Choroid plexus epithelial cell (primary cell): Measurements from ENCODE around the gene CDYL2.
"Not testable (repeated sequence)": the region's sequence is repeated elsewhere in the genome, so short reads cannot be mapped to it uniquely, and the experiment has no call there.

Experiments
- DNase-seq: peaks from one replicate; pipeline ENCODE4 v3.0.0-alpha.2; 2010; ENCODE audit warnings: low read depth
- H3K4me3 ChIP-seq: 2 replicates; pipeline ENCODE4 v1.5.1; 2011; ENCODE audit warnings: low read depth, mild to moderate bottlenecking, control low read depth, low read length, moderate library complexity
- TF ChIP-seq, protein P1 (sequence below): conservative IDR thresholded peaks from 2 replicates; pipeline ENCODE4 v1.5.1; 2011; ENCODE audit warnings: low read depth, mild to moderate bottlenecking, control low read depth, inconsistent platforms, low read length, moderate library complexity

Gene CDYL2

DNA sequence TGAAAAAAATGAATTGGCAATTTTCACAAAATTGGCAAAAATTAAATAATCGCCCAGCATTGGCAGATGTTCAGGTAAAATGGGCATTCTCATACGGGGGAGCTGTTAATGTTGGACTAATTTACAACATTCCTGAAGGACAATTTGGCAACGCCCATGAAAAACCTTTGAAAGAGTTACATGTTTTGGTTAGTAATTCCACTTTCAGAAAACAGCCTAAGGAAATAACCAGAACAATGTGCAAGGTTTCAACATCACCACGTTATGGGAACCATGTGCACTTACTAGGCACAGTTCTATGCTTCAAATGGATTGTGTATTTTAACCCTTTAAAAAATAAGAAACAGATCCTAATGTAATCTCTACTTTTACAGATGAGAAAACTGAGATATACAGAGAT, 62.7 kb downstream of the CDYL2 start:
- TF ChIP-seq, protein P1, sequence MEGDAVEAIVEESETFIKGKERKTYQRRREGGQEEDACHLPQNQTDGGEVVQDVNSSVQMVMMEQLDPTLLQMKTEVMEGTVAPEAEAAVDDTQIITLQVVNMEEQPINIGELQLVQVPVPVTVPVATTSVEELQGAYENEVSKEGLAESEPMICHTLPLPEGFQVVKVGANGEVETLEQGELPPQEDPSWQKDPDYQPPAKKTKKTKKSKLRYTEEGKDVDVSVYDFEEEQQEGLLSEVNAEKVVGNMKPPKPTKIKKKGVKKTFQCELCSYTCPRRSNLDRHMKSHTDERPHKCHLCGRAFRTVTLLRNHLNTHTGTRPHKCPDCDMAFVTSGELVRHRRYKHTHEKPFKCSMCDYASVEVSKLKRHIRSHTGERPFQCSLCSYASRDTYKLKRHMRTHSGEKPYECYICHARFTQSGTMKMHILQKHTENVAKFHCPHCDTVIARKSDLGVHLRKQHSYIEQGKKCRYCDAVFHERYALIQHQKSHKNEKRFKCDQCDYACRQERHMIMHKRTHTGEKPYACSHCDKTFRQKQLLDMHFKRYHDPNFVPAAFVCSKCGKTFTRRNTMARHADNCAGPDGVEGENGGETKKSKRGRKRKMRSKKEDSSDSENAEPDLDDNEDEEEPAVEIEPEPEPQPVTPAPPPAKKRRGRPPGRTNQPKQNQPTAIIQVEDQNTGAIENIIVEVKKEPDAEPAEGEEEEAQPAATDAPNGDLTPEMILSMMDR, result no peak
- DNase-seq, result no peak
- H3K4me3 ChIP-seq, result no peak overlapping the region

DNA sequence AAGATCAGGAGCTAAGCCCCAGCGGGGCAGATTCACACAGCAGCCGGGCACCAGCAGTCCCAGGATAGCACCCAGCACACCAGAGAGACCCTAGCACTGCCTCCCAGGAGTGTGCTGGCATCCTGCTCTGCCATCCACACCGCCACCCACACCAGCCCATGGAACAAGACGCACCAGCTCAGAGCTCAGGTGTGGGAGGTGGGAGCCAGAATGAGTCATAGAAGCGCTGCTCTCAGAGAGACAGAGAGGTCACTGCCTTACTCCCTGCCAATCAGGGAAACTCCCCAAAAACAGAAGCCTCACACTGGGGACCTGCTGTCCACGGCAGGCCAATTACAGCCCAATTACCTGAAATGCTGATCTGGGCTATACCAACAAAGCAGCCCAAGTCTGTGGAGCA, 64.9 kb downstream of the CDYL2 start:
- no peak overlapping the region for H3K4me3 ChIP-seq
- no peak for DNase-seq
- TF ChIP-seq, protein P1, result no peak

DNA sequence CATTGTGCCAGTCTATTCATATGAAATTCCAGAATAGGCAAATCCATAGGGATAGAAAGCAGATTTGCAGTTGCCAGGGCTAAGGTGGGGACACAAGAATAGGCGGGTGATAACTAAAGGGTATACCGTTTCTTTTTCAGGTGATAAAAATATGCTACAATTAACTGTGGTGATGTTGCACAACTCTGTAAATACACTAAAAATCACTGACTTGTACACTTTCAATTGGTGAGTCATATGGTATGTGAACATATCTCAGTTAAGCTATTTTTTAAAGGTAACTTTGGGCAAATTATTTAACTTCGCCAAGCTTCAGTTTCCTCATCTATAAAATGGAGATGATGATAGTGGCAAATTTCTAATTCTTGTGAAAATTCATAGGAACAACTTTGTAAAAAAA, 65.9 kb downstream of the CDYL2 start:
- peak; percentile 12 for DNase-seq
- TF ChIP-seq, protein P1, result no peak
- H3K4me3 ChIP-seq, result no peak overlapping the region

DNA sequence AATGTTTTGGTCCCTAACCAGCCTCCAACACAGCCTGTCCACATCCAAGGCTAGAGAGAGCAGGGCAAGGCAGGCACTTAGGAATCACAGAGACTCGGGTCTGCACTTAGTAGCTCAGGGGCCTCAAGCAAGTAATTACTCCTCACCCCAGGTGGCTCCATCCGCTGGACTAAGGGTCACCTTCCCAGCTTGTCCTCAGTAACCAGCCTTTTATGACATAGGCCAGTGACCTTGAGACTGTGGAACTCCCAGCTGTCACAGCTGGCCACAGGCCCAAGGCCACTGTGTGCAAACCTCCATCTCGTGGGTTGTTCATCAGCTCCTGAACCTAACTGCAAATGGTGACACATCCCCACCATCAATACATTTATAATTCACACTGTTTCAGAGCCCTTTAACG, 68.6 kb downstream of the CDYL2 start:
- H3K4me3 ChIP-seq, result no peak overlapping the region
- DNase-seq, result no peak

GRCh38 chr16:80733407-80733806, 71.0 kb downstream of the CDYL2 start:
- no peak for DNase-seq
- TF ChIP-seq, protein P1, result no peak
- no peak overlapping the region for H3K4me3 ChIP-seq

More for the DNA sequence above, 68.6 kb downstream of the CDYL2 start:
- TF ChIP-seq, protein P1, result no peak

DNA sequence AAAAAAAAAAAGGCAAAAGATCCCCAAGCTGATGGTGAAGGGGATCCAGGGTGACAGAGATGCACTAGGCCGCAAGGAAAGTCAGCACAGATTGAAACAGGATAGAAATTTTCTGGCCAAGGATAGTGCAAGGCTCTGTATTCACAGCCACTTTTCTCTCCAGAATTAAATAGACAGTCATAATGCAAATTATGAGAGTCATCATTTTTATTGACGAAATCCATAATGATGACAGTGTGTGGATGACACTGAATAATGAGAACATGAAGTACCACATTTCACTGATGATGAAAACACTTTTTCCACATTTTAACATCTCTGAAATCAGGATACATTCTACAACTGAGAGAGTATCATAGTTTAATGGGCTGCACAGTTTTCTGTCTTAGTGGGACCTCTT, 72.5 kb downstream of the CDYL2 start:
- TF ChIP-seq, protein P1, result no peak
- DNase-seq, result no peak
- no peak overlapping the region for H3K4me3 ChIP-seq

- not testable (repeated sequence) for H3K4me3 ChIP-seq, DNase-seq
Measured at GRCh38 chr16:80727066-80727763, 77.2 kb downstream of the CDYL2 start.
